ENCODE results near the gene OR6X1. TPM values are rescaled to one million over a fixed set of nuclear protein-coding genes. Genes with fewer than 3 reads are reported as not detected.

OR6X1 gene
- total and polyA plus RNA-seq, 9 of the 15 experiments (the other 6 are each of a cell fraction or from before 2014, with no cell fraction given) = not detected

GRCh38 chr11:123742031-123742723 is 12.1 kb downstream of the OR6X1 start (continued):
- TF ChIP-seq, protein P1, sequence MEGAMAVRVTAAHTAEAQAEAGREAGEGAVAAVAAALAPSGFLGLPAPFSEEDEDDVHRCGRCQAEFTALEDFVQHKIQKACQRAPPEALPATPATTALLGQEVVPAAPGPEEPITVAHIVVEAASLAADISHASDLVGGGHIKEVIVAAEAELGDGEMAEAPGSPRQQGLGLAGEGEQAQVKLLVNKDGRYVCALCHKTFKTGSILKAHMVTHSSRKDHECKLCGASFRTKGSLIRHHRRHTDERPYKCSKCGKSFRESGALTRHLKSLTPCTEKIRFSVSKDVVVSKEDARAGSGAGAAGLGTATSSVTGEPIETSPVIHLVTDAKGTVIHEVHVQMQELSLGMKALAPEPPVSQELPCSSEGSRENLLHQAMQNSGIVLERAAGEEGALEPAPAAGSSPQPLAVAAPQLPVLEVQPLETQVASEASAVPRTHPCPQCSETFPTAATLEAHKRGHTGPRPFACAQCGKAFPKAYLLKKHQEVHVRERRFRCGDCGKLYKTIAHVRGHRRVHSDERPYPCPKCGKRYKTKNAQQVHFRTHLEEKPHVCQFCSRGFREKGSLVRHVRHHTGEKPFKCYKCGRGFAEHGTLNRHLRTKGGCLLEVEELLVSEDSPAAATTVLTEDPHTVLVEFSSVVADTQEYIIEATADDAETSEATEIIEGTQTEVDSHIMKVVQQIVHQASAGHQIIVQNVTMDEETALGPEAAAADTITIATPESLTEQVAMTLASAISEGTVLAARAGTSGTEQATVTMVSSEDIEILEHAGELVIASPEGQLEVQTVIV (CRISPR knock-in tag; IDR thresholded peaks at IDR 0.05; ENCODE audit: borderline replicate concordance) = no peak
- TF ChIP-seq, protein P2, sequence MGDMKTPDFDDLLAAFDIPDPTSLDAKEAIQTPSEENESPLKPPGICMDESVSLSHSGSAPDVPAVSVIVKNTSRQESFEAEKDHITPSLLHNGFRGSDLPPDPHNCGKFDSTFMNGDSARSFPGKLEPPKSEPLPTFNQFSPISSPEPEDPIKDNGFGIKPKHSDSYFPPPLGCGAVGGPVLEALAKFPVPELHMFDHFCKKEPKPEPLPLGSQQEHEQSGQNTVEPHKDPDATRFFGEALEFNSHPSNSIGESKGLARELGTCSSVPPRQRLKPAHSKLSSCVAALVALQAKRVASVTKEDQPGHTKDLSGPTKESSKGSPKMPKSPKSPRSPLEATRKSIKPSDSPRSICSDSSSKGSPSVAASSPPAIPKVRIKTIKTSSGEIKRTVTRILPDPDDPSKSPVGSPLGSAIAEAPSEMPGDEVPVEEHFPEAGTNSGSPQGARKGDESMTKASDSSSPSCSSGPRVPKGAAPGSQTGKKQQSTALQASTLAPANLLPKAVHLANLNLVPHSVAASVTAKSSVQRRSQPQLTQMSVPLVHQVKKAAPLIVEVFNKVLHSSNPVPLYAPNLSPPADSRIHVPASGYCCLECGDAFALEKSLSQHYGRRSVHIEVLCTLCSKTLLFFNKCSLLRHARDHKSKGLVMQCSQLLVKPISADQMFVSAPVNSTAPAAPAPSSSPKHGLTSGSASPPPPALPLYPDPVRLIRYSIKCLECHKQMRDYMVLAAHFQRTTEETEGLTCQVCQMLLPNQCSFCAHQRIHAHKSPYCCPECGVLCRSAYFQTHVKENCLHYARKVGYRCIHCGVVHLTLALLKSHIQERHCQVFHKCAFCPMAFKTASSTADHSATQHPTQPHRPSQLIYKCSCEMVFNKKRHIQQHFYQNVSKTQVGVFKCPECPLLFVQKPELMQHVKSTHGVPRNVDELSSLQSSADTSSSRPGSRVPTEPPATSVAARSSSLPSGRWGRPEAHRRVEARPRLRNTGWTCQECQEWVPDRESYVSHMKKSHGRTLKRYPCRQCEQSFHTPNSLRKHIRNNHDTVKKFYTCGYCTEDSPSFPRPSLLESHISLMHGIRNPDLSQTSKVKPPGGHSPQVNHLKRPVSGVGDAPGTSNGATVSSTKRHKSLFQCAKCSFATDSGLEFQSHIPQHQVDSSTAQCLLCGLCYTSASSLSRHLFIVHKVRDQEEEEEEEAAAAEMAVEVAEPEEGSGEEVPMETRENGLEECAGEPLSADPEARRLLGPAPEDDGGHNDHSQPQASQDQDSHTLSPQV (IDR thresholded peaks at IDR 0.05) = 0 out of 2 replicates have a peak, but pooled peaks have one; percentile 49
- TF ChIP-seq ZBTB7A (IDR thresholded peaks at IDR 0.05; ENCODE audit: borderline replicate concordance, control insufficient read depth, low read depth, low read length) (peak; percentile 63; the same call in 1 of the 2 replicates), ZNF695 (CRISPR knock-in tag; IDR thresholded peaks at IDR 0.05) (no peak), DDX20 (tag; IDR thresholded peaks at IDR 0.05; ENCODE audit: low read depth) (no peak), LEF1 (IDR thresholded peaks at IDR 0.05) (peak; percentile 62), NCOR1 (IDR thresholded peaks at IDR 0.05) (peak; percentile 74), CREB1 (IDR thresholded peaks at IDR 0.05) (no peak), CREB1 (CRISPR knock-in tag; IDR thresholded peaks at IDR 0.05) (no peak), RCOR1 (IDR thresholded peaks at IDR 0.05; ENCODE audit: borderline replicate concordance in 1 of 2, low read depth in 2 of 2, low read length in 2 of 2) (peak in 1 of 2 experiments; percentile 45; a peak in 1 of 4 replicates), ADNP (tag; IDR thresholded peaks at IDR 0.05) (0 out of 2 replicates have a peak, but pooled peaks have one; percentile 4), RAD21 (CRISPR knock-in tag; conservative IDR thresholded peaks at IDR 0.05 in 1 of 2, IDR thresholded peaks at IDR 0.05 in 1 of 2) (no peak), ARID1B (IDR thresholded peaks at IDR 0.05) (peak; percentile 94), POLR3A (IDR thresholded peaks at IDR 0.05; ENCODE audit: borderline replicate concordance, extremely low read depth, insufficient read depth, insufficient read length) (no peak), HBP1 (CRISPR knock-in tag; IDR thresholded peaks at IDR 0.05) (no peak), NCOA1 (IDR thresholded peaks at IDR 0.05; ENCODE audit: low read depth) (peak; percentile 55; the same call in 1 of the 2 replicates)
- TF ChIP-seq, protein P3, sequence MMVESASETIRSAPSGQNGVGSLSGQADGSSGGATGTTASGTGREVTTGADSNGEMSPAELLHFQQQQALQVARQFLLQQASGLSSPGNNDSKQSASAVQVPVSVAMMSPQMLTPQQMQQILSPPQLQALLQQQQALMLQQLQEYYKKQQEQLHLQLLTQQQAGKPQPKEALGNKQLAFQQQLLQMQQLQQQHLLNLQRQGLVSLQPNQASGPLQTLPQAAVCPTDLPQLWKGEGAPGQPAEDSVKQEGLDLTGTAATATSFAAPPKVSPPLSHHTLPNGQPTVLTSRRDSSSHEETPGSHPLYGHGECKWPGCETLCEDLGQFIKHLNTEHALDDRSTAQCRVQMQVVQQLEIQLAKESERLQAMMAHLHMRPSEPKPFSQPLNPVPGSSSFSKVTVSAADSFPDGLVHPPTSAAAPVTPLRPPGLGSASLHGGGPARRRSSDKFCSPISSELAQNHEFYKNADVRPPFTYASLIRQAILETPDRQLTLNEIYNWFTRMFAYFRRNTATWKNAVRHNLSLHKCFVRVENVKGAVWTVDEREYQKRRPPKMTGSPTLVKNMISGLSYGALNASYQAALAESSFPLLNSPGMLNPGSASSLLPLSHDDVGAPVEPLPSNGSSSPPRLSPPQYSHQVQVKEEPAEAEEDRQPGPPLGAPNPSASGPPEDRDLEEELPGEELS (CRISPR knock-in tag; IDR thresholded peaks at IDR 0.05; ENCODE audit: borderline replicate concordance) = no peak

Measured in K562 (cell line).